ENCODE results near the gene MAST4. TPM values are rescaled to one million over a fixed set of nuclear protein-coding genes. Genes with fewer than 3 reads are reported as not detected.
A peak's percentile ranks its signal among the peaks of the same experiment; 100 is the strongest.

Gene MAST4
- total and polyA plus RNA-seq, 12 donors: 29.6 to 93.3 (median 76.6) TPM

GRCh38 chr5:67035098-67035740 lies 439.0 kb downstream of the MAST4 start:
- H3K9me3 ChIP-seq: no peaks in the 10 kb centered on the region
- intact Hi-C loops (cut with DNase I): no loop called here
- TF ChIP-seq CTCF (IDR thresholded peaks at IDR 0.05): no peak
- DNase-seq: no peak
- H3K4me1 ChIP-seq: peaks cover 19 to 100% (median 92%) of the 10 kb centered on the region in 9 donors
- H3K27ac ChIP-seq: peak overlapping the region in 3 of 10 donors; percentile 28 to 67 (median 57)
- no peaks in the 10 kb centered on the region for H3K27me3 ChIP-seq
- no peaks in the 10 kb centered on the region for H3K36me3 ChIP-seq
- peak in 1 of 8 donors; percentile 11 for ATAC-seq
- H3K4me3 ChIP-seq: no peak overlapping the region
- 88 to 98% methylated on average over 4 of the region's 4 CpGs for WGBS, 2 donors

GRCh38 chr5:67037171-67037570 lies 441.0 kb downstream of the MAST4 start:
- 70 to 92% methylated on average over 1 of the region's 1 CpG for WGBS, 2 donors
- intact Hi-C loops (cut with DNase I): no loop called here
- Histone ChIP-seq H3K4me3 (no peak overlapping the region), H3K9me3 (no peaks in the 10 kb centered on the region), H3K27me3 (no peaks in the 10 kb centered on the region), H3K4me1 (peaks cover 14 to 97% (median 85%) of the 10 kb centered on the region in 9 donors), H3K27ac (peak overlapping the region in 6 of 10 donors; percentile 1 to 71 (median 47)), H3K36me3 (no peaks in the 10 kb centered on the region)
- TF ChIP-seq CTCF (IDR thresholded peaks at IDR 0.05): no peak
- DNase-seq: no peak
- ATAC-seq: peak in 2 of 8 donors; percentile 29 to 48

- Histone ChIP-seq H3K4me1 (peaks cover 9 to 97% (median 85%) of the 10 kb centered on the region in 9 donors), H3K27me3 (no peaks in the 10 kb centered on the region), H3K36me3 (no peaks in the 10 kb centered on the region), H3K9me3 (no peaks in the 10 kb centered on the region), H3K4me3 (no peak overlapping the region), H3K27ac (peak overlapping the region; percentile 7 to 71 (median 61))
- DNase-seq (no peak), ATAC-seq (peak in 7 of 8 donors; percentile 16 to 82 (median 55))
- 63 to 68% methylated on average over 4 of the region's 4 CpGs for WGBS, 2 donors
- intact Hi-C loops (cut with DNase I): no loop called here
- no peak for TF ChIP-seq CTCF (IDR thresholded peaks at IDR 0.05)
Measured at GRCh38 chr5:67038817-67039603, 442.8 kb downstream of the MAST4 start.

- DNase-seq: no peak
- H3K27ac ChIP-seq: peak overlapping the region; percentile 15 to 73 (median 46)
- H3K36me3 ChIP-seq: no peaks in the 10 kb centered on the region
- intact Hi-C loops (cut with DNase I): loop anchor here in 2 of 10 donors (5.0 kb wide), 1 partner anchor 35 kb away; no protein-coding TSS in a partner anchor
- no peak overlapping the region for H3K4me3 ChIP-seq
- peaks cover 15 to 97% (median 79%) of the 10 kb centered on the region in 9 donors for H3K4me1 ChIP-seq
- TF ChIP-seq CTCF (IDR thresholded peaks at IDR 0.05): no peak
- WGBS, 2 donors: 39 to 40% methylated on average over 12 of the region's 12 CpGs
- no peaks in the 10 kb centered on the region for H3K9me3 ChIP-seq
- peak in 1 of 8 donors; percentile 68 for ATAC-seq
- H3K27me3 ChIP-seq: no peaks in the 10 kb centered on the region
Measured at GRCh38 chr5:67042176-67043003, 446.2 kb downstream of the MAST4 start.
